NCI-H1105 treated with DMSO at 0.1 percent for 48 hours (cell line): ENCODE measurements around the gene GLDC.

Experiments
- DNase-seq: peaks from one replicate; lab custom pipeline; 2025; lab: John Stamatoyannopoulos, UW

The GLDC gene

GRCh38 chr9:6502399-6502798 is 143.1 kb downstream of the GLDC start:
- DNase-seq, result no peak

- no peak for DNase-seq
Observed at GRCh38 chr9:6501526-6502210, 143.9 kb downstream of the GLDC start.

GRCh38 chr9:6498982-6499381 is 146.5 kb downstream of the GLDC start:
- DNase-seq, result no peak

- peak; percentile 35 for DNase-seq
Observed at GRCh38 chr9:6495466-6495865, 150.1 kb downstream of the GLDC start.

GRCh38 chr9:6490863-6491262 is 154.7 kb downstream of the GLDC start:
- no peak for DNase-seq

- DNase-seq, result no peak
Observed at GRCh38 chr9:6489099-6489498, 156.4 kb downstream of the GLDC start.

- DNase-seq, result no peak
Observed at GRCh38 chr9:6488395-6488794, 157.1 kb downstream of the GLDC start.

- no peak for DNase-seq
Observed at GRCh38 chr9:6484210-6484609, 161.3 kb downstream of the GLDC start.
